Prostate gland (tissue), 2 donors: ENCODE data around the gene C1orf226. TPM values are rescaled to one million over a fixed set of nuclear protein-coding genes. Genes with fewer than 3 reads are reported as not detected.

Source experiments
- DNase-seq: peaks from one replicate; pipeline ENCODE4 v3.0.0-alpha.2; 2019; ENCODE audit warnings: low spot score
- H3K27ac ChIP-seq, 2 donors: fragments of 200-600 bp; sonication (generic); 2 replicates each; pipeline ENCODE4 v1.5.1; 2017 to 2019
- H3K27me3 ChIP-seq: fragments of 200-600 bp; sonication (generic); replicated peaks from 2 replicates; pipeline ENCODE4 v1.5.1; 2019; ENCODE audit not compliant: insufficient read depth
- H3K36me3 ChIP-seq, 2 donors: fragments of 200-600 bp; sonication (generic); 1 replicate in 1 of 2; 2 replicates in 1 of 2; pipeline versions ENCODE4 v1.5.1 to v1.8.1; 2017 to 2019
- H3K4me1 ChIP-seq: fragments of 200-600 bp; sonication (generic); replicated peaks from 2 replicates; pipeline ENCODE4 v1.5.1; 2019
- H3K4me3 ChIP-seq, 2 donors: fragments of 200-600 bp; sonication (generic); 2 replicates each; pipeline ENCODE4 v1.5.1; 2017 to 2019
- H3K9me3 ChIP-seq: fragments of 200-600 bp; sonication (generic); 2 replicates; pipeline ENCODE4 v1.5.1; 2017
- CTCF ChIP-seq, 4 experiments: fragments of 200-600 bp in 2 of 4; fragments of 450-650 bp in 2 of 4; sonication (generic) in 2 of 4; IDR thresholded peaks; 1 replicate in 3 of 4; 2 replicates in 1 of 4; pipeline ENCODE4 v1.5.1; 2016 to 2019; ENCODE audit warnings: antibody characterized with exemption in 4 of 4, mild to moderate bottlenecking in 2 of 4, moderate library complexity in 2 of 4
- POLR2A ChIP-seq: fragments of 450-650 bp; IDR thresholded peaks from one replicate; pipeline ENCODE4 v1.6.1; 2016; ENCODE audit warnings: antibody characterized with exemption, mild to moderate bottlenecking
- POLR2AphosphoS5 ChIP-seq: sonication (generic); formaldehyde crosslinking; IDR thresholded peaks from one replicate; pipeline ENCODE4 v1.6.1; 2017; ENCODE audit warnings: antibody characterized with exemption
- WGBS: methylation state at CpG from one replicate; pipeline ENCODE4 v1.1.5; 2018; 5-methylcytosine and 5-hydroxymethylcytosine counted together
- intact Hi-C: fragments of 100-400 bp; cut with DNase I; formaldehyde crosslinking; loops from one replicate; pipeline ENCODE4 v1.14.2; 2022
- total RNA-seq, 2 donors: library from RNA; depleted of rRNA; stranded (reverse); fragments of >200 nt; gene quantifications; one replicate each; pipeline ENCODE4 v1.1.0, GENCODE V29; 2016

Gene C1orf226
- total RNA-seq, 2 donors from 2014 or later, result 5.2 to 22.1 TPM

DNA sequence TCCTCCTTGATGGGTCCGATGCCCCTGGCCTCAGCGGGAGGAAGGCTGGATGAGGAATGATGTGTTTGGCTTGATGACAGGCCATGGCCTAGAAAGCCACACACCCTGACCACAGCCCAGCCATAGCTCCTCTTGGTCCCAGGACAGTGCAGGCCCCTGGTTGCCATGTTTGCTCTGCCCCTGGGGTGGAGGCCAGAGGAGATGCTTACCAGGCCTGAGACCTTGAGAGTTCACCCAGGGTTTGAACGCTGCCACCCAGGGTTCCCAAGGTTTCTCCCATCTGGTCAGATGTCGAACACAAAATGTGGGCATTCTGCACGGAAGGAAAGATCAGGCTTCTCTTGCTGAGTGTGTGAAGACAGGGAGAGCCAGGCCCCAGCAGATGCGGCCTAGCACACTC is 2.6 kb downstream of the C1orf226 start:
- 96% methylated on average over 6 of the region's 6 CpGs for WGBS
- DNase-seq, result no peak
- intact Hi-C loops, result no loop called here

DNA sequence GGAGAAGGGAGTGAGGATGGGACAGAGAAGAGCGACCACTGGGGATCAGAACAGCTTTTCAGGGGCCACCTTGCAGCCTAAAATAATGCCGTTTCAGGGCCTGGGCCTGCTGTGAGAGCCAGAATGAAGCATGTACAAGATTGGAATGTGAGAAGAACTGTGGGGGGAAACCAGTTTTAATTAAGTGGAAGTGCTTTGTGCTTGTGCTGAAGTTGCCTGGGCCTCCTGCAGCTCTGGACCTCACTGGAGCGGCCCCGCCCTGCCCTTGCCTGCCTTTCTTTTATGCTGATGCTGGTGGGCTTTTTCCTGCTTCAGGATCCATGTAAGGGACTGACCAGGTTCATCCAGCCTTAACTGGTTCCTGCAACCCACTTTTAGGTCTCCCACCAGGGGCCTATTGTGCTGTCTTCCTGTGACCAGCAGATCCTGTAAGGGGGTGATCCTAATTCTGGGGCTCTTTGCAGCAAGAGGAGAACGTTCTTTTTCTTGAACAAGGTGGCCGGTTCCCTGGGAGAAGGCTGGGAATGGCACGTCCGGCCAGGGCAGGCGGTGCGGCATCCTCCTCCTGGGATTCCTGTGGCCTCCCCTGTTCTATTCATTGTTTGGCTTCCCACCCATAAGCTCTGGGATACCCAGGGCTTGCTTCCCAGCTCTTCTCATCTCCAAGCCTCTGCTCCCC is 3.2 kb downstream of the C1orf226 start:
- Histone ChIP-seq H3K36me3 (no peaks in the 10 kb centered on the region), H3K27ac (no peak overlapping the region), H3K27me3 (no peaks in the 10 kb centered on the region), H3K4me1 (no peaks in the 10 kb centered on the region), H3K4me3 (no peak overlapping the region), H3K9me3 (no peaks in the 10 kb centered on the region)
- no peak for TF ChIP-seq POLR2A
- no peak for TF ChIP-seq CTCF (IDR thresholded peaks at IDR 0.05)
- TF ChIP-seq POLR2AphosphoS5, result no peak
- intact Hi-C loops, result no loop called here
- WGBS, result 90% methylated on average over 6 of the region's 10 CpGs
- DNase-seq, result no peak

More for the DNA sequence above, 2.6 kb downstream of the C1orf226 start:
- no peaks in the 10 kb centered on the region for H3K9me3 ChIP-seq
- H3K27ac ChIP-seq, result no peak overlapping the region
- H3K4me1 ChIP-seq, result no peaks in the 10 kb centered on the region
- no peaks in the 10 kb centered on the region for H3K27me3 ChIP-seq
- H3K36me3 ChIP-seq, result no peaks in the 10 kb centered on the region
- no peak for TF ChIP-seq POLR2A
- no peak for TF ChIP-seq CTCF (IDR thresholded peaks at IDR 0.05)
- H3K4me3 ChIP-seq, result no peak overlapping the region

- no peak for TF ChIP-seq POLR2A
- no peaks in the 10 kb centered on the region for H3K36me3 ChIP-seq
- no peaks in the 10 kb centered on the region for H3K9me3 ChIP-seq
- no peaks in the 10 kb centered on the region for H3K4me1 ChIP-seq
- H3K27ac ChIP-seq, result no peak overlapping the region
- H3K4me3 ChIP-seq, result no peak overlapping the region
- no peaks in the 10 kb centered on the region for H3K27me3 ChIP-seq
- intact Hi-C loops, result no loop called here
- 83% methylated on average over 3 of the region's 3 CpGs for WGBS
- DNase-seq, result no peak
Observed at GRCh38 chr1:162385280-162385623, 3.7 kb downstream of the C1orf226 start.

DNA sequence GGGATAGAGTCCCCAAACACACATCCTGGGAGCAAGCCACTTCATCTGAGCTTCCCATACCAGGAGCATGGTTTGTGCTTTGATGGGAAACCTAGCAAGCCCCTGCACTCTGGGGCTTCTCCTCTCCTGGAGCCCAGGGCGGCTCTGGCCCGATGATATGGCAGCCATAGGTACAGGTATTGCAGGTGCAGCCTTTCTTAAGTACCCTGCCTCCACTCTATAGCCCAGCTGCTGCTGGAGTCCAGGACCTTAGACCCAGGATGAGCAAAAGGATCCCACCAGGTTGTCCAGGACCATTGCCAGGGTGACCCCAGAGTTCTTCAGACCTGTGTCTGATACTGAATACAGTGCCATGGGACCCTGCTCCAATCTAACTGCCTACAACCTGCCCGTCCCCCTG is 4.2 kb downstream of the C1orf226 start:
- intact Hi-C loops, result no loop called here
- H3K36me3 ChIP-seq, result no peaks in the 10 kb centered on the region

More for the DNA sequence above, 4.2 kb downstream of the C1orf226 start:
- H3K4me1 ChIP-seq, result no peaks in the 10 kb centered on the region
- DNase-seq, result no peak
- TF ChIP-seq CTCF (IDR thresholded peaks at IDR 0.05) (no peak), POLR2AphosphoS5 (no peak), POLR2A (no peak)
- H3K9me3 ChIP-seq, result no peaks in the 10 kb centered on the region
- 81% methylated on average over 3 of the region's 3 CpGs for WGBS
- no peak overlapping the region for H3K4me3 ChIP-seq
- H3K27ac ChIP-seq, result no peak overlapping the region
- no peaks in the 10 kb centered on the region for H3K27me3 ChIP-seq
